H9 (cell line): Measurements from ENCODE around the gene PPTC7. TPM values are rescaled to one million over a fixed set of nuclear protein-coding genes. Genes with fewer than 3 reads are reported as not detected.

Source experiments
- DNase-seq: peaks from one replicate; pipeline ENCODE4 v3.0.0-alpha.2; 2017
- H2AFZ ChIP-seq: one replicate; pipeline ENCODE4 v1.6.1; 2013; ENCODE audit warnings: mild to moderate bottlenecking, low read length, control low read depth, moderate library complexity
- H2AK5ac ChIP-seq: 2 replicates; pipeline ENCODE4 v1.6.1; 2013; ENCODE audit warnings: low read length, control low read depth, mixed read lengths; ENCODE audit not compliant: insufficient read length
- H2BK120ac ChIP-seq: one replicate; pipeline ENCODE4 v1.6.1; 2013; ENCODE audit warnings: low read depth, mild to moderate bottlenecking, low read length, control low read depth, inconsistent platforms; ENCODE audit not compliant: poor library complexity, severe bottlenecking
- H2BK12ac ChIP-seq: 2 replicates; pipeline ENCODE4 v1.6.1; 2013; ENCODE audit warnings: low read length, control low read depth, mixed read lengths, low read depth; ENCODE audit not compliant: insufficient read length
- H2BK15ac ChIP-seq: 2 replicates; pipeline ENCODE4 v1.6.1; 2013; ENCODE audit warnings: low read depth, low read length, control low read depth
- H2BK20ac ChIP-seq: one replicate; pipeline ENCODE4 v1.6.1; 2013; ENCODE audit warnings: low read depth, mild to moderate bottlenecking, low read length, control low read depth, inconsistent platforms; ENCODE audit not compliant: poor library complexity, severe bottlenecking
- H2BK5ac ChIP-seq: 2 replicates; pipeline ENCODE4 v1.6.1; 2013; ENCODE audit warnings: low read length, control low read depth, mixed read lengths; ENCODE audit not compliant: insufficient read length
- H3K14ac ChIP-seq: 2 replicates; pipeline ENCODE4 v1.6.1; 2013; ENCODE audit warnings: low read length, control low read depth; ENCODE audit not compliant: insufficient read depth
- H3K18ac ChIP-seq: 2 replicates; pipeline ENCODE4 v1.6.1; 2013; ENCODE audit warnings: low read depth, mild to moderate bottlenecking, mixed read lengths, low read length, control low read depth; ENCODE audit not compliant: insufficient read length
- H3K23ac ChIP-seq: 2 replicates; pipeline ENCODE4 v1.6.1; 2013; ENCODE audit warnings: low read length, control low read depth, mixed read lengths, low read depth; ENCODE audit not compliant: insufficient read length
- H3K23me2 ChIP-seq: 2 replicates; pipeline ENCODE4 v1.6.1; 2013; ENCODE audit warnings: low read depth, mild to moderate bottlenecking, mixed read lengths, low read length, control low read depth; ENCODE audit not compliant: insufficient read length, poor library complexity, severe bottlenecking
- H3K27ac ChIP-seq: 2 replicates; pipeline ENCODE4 v1.5.1; 2013; ENCODE audit warnings: low read length, control low read depth, mixed read lengths, low read depth; ENCODE audit not compliant: insufficient read length
- H3K27me3 ChIP-seq: 2 replicates; pipeline ENCODE4 v1.6.1; 2013; ENCODE audit warnings: low read length, control low read depth, inconsistent platforms; ENCODE audit not compliant: insufficient read depth
- H3K4ac ChIP-seq: 2 replicates; pipeline ENCODE4 v1.6.1; 2013; ENCODE audit warnings: low read depth, mild to moderate bottlenecking, control low read depth, inconsistent platforms, low read length, moderate library complexity
- H3K4me1 ChIP-seq: 2 replicates; pipeline ENCODE4 v1.6.1; 2013; ENCODE audit warnings: low read length, control low read depth, inconsistent platforms; ENCODE audit not compliant: insufficient read depth
- H3K4me2 ChIP-seq: 2 replicates; pipeline ENCODE4 v1.6.1; 2013; ENCODE audit warnings: low read length, control low read depth, mixed read lengths; ENCODE audit not compliant: insufficient read length, insufficient read depth
- H3K56ac ChIP-seq: 2 replicates; pipeline ENCODE4 v1.6.1; 2013; ENCODE audit warnings: low read depth, mild to moderate bottlenecking, mixed read lengths, low read length, control low read depth; ENCODE audit not compliant: insufficient read length
- H3K79me1 ChIP-seq: 2 replicates; pipeline ENCODE4 v1.6.1; 2013; ENCODE audit warnings: low read depth, mild to moderate bottlenecking, moderate library complexity, low read length, control low read depth, inconsistent platforms; ENCODE audit not compliant: insufficient read depth, poor library complexity, severe bottlenecking
- H3K79me2 ChIP-seq: 2 replicates; pipeline ENCODE4 v1.6.1; 2013; ENCODE audit warnings: low read length, control low read depth, inconsistent platforms; ENCODE audit not compliant: insufficient read depth
- H3K9ac ChIP-seq: 2 replicates; pipeline ENCODE4 v1.6.1; 2013; ENCODE audit warnings: low read length, control low read depth, mixed read lengths; ENCODE audit not compliant: insufficient read length; ENCODE audit errors: extremely low read depth
- H3K9me3 ChIP-seq: one replicate; pipeline ENCODE4 v1.6.1; 2013; ENCODE audit warnings: low read depth, low read length, inconsistent platforms; ENCODE audit not compliant: control insufficient read depth
- H3T11ph ChIP-seq: one replicate; pipeline ENCODE4 v1.6.1; 2013; ENCODE audit warnings: mild to moderate bottlenecking, low read length, control low read depth, inconsistent platforms
- H4K20me1 ChIP-seq: one replicate; pipeline ENCODE4 v1.6.1; 2013; ENCODE audit not compliant: control insufficient read depth, insufficient read length, insufficient read depth
- H4K5ac ChIP-seq: 2 replicates; pipeline ENCODE4 v1.6.1; 2013; ENCODE audit warnings: low read depth, mild to moderate bottlenecking, mixed read lengths, low read length, control low read depth; ENCODE audit not compliant: insufficient read length
- H4K8ac ChIP-seq: replicated peaks from 2 replicates; pipeline ENCODE4 v1.6.1; 2013; ENCODE audit warnings: low read length, control low read depth, mixed read lengths, low read depth; ENCODE audit not compliant: insufficient read length
- H4K91ac ChIP-seq: 2 replicates; pipeline ENCODE4 v1.6.1; 2013; ENCODE audit warnings: low read depth, mild to moderate bottlenecking, moderate library complexity, mixed read lengths, low read length, control low read depth; ENCODE audit not compliant: insufficient read length
- H3K27ac Mint-ChIP-seq, 3 experiments: 2 replicates in 2 of 3; 3 replicates in 1 of 3; pipeline ENCODE4 v1.8.0; 2020 to 2021; ENCODE audit warnings: mixed read lengths in 3 of 3, mild to moderate bottlenecking in 1 of 3, moderate library complexity in 1 of 3
- H3K27me3 Mint-ChIP-seq: 2 replicates; pipeline ENCODE4 v1.8.0; 2021; ENCODE audit warnings: low read depth, mild to moderate bottlenecking, moderate library complexity, mixed read lengths
- H3K36me3 Mint-ChIP-seq, 3 experiments: 2 replicates in 2 of 3; 3 replicates in 1 of 3; pipeline ENCODE4 v1.8.0; 2020 to 2021; ENCODE audit warnings: low read depth in 3 of 3, mixed read lengths in 3 of 3; ENCODE audit not compliant: insufficient read depth in 1 of 3
- H3K4me1 Mint-ChIP-seq, 2 experiments: 2 replicates each; pipeline ENCODE4 v1.8.0; 2020; ENCODE audit warnings: mixed read lengths in 2 of 2
- H3K4me3 Mint-ChIP-seq, 2 experiments: 2 replicates in 1 of 2; 3 replicates in 1 of 2; pipeline ENCODE4 v1.8.0; 2020 to 2021; ENCODE audit warnings: mild to moderate bottlenecking in 2 of 2, mixed read lengths in 2 of 2, moderate library complexity in 1 of 2
- H3K9me3 Mint-ChIP-seq, 2 experiments: 2 replicates in 1 of 2; 3 replicates in 1 of 2; pipeline ENCODE4 v1.8.0; 2020; ENCODE audit warnings: mild to moderate bottlenecking in 2 of 2, mixed read lengths in 2 of 2, moderate library complexity in 1 of 2
- CTCF ChIP-seq: fragments of 200-600 bp; sonication (generic); conservative IDR thresholded peaks from 3 replicates; pipeline ENCODE4 v1.8.0; 2021; ENCODE audit warnings: antibody characterized with exemption, mild to moderate bottlenecking
- WGBS: extraction: QIAGEN DNeasy Blood & Tissue Kit; methylation state at CpG from one replicate; pipeline ENCODE4 v1.1.7; 2013; ENCODE audit warnings: missing lambda C conversion rate, low lambda C conversion rate, mixed read lengths; ENCODE audit not compliant: insufficient read length; ENCODE audit errors: extremely low coverage; 5-methylcytosine and 5-hydroxymethylcytosine counted together
- total RNA-seq: library from RNA; stranded (reverse); gene quantifications from 2 replicates; pipeline ENCODE4 v1.2.1, GENCODE V29; 2021

PPTC7 gene
- total RNA-seq, 1 experiment from 2014 or later, result 15.8 TPM

GRCh38 chr12:110568752-110569151, 14.4 kb downstream of the PPTC7 start:
- H3K56ac ChIP-seq, result no peak overlapping the region
- no CpG with 5 or more reads among the region's 6 CpGs for WGBS
- no peak overlapping the region for H2BK120ac ChIP-seq
- no peak overlapping the region for H4K8ac ChIP-seq
- no peaks in the 10 kb centered on the region for H3K4me1 ChIP-seq
- H2AFZ ChIP-seq, result no peak overlapping the region
- Mint-ChIP-seq H3K9me3 (peaks cover 31 to 37% of the 10 kb centered on the region in 2 experiments), H3K27ac (no peak overlapping the region), H3K4me1 (peaks cover 4 to 11% of the 10 kb centered on the region in 2 experiments), H3K36me3 (peaks cover 20 to 28% (median 25%) of the 10 kb centered on the region in 3 experiments), H3K27me3 (no peaks in the 10 kb centered on the region), H3K4me3 (no peak overlapping the region)
- DNase-seq, result no peak
- no peaks in the 10 kb centered on the region for H3K79me1 ChIP-seq
- no peak overlapping the region for H3K23ac ChIP-seq
- TF ChIP-seq CTCF, result no peak
- H3K23me2 ChIP-seq, result no peaks in the 10 kb centered on the region
- H4K5ac ChIP-seq, result no peak overlapping the region
- H4K91ac ChIP-seq, result no peak overlapping the region
- H3K4me2 ChIP-seq, result no peak overlapping the region
- no peak overlapping the region for H3K9ac ChIP-seq
- H2BK5ac ChIP-seq, result no peak overlapping the region
- no peak overlapping the region for H2AK5ac ChIP-seq
- H3K79me2 ChIP-seq, result peaks cover 6% of the 10 kb centered on the region; the same call in 1 of the 2 replicates
- no peak overlapping the region for H3K18ac ChIP-seq
- H3T11ph ChIP-seq, result no peak overlapping the region
- peaks cover 6% of the 10 kb centered on the region for H3K9me3 ChIP-seq
- no peak overlapping the region for H3K14ac ChIP-seq
- no peak overlapping the region for H3K4ac ChIP-seq
- H2BK20ac ChIP-seq, result no peak overlapping the region
- H3K27me3 ChIP-seq, result no peaks in the 10 kb centered on the region
- H3K27ac ChIP-seq, result no peak overlapping the region
- no peaks in the 10 kb centered on the region for H4K20me1 ChIP-seq
- no peak overlapping the region for H2BK12ac ChIP-seq
- no peak overlapping the region for H2BK15ac ChIP-seq
